Adrenal gland (tissue), 5 donors: ENCODE data around the gene FAM114A1.

Experiments
- POLR2A ChIP-seq, 2 donors: fragments of 450-650 bp; IDR thresholded peaks; one replicate each; pipeline ENCODE4 v1.6.1; 2017; ENCODE audit warnings: antibody characterized with exemption in 2 of 2, mild to moderate bottlenecking in 2 of 2, moderate library complexity in 1 of 2
- TF ChIP-seq, protein P1 (sequence below), 6 experiments: fragments of 450-650 bp in 4 of 6; fragments of 200-600 bp in 2 of 6; sonication (generic) in 1 of 6; IDR thresholded peaks; 1 replicate in 5 of 6; 2 replicates in 1 of 6; pipeline versions ENCODE4 v1.5.1 to v1.8.0; 2016 to 2021; ENCODE audit warnings: antibody characterized with exemption in 6 of 6, mild to moderate bottlenecking in 2 of 6, moderate library complexity in 1 of 6
- donor health status: DM: no; HTN: no; CAD: no.

DNA sequence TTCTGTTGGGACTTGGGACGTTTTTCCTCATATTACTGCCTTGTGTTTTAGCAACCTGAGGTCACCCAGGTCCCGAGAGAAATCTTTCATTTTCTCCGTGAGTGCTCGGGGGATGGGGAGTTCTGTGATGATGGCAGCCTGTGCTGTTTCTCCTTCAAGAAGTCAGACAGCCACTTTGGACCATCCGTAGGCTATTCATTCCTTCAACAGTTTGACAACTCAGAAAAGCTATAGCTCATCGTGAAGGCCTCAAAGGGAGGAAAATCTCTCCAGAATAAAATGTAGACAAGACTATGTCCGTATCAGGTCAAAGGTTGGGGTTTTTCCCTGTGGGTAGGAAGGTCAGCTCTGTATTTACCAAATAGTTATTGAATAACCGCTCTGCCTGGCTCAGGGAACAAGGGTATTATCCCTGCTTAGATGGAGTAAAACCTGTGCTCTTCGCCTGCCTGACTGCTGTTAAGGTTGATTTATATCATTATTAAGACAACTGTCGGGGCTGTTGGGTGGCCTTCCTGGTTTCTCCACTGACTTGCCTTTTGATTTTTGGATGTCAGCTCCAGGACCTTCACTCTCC lies 36.6 kb downstream of the FAM114A1 start:
- TF ChIP-seq, protein P1, sequence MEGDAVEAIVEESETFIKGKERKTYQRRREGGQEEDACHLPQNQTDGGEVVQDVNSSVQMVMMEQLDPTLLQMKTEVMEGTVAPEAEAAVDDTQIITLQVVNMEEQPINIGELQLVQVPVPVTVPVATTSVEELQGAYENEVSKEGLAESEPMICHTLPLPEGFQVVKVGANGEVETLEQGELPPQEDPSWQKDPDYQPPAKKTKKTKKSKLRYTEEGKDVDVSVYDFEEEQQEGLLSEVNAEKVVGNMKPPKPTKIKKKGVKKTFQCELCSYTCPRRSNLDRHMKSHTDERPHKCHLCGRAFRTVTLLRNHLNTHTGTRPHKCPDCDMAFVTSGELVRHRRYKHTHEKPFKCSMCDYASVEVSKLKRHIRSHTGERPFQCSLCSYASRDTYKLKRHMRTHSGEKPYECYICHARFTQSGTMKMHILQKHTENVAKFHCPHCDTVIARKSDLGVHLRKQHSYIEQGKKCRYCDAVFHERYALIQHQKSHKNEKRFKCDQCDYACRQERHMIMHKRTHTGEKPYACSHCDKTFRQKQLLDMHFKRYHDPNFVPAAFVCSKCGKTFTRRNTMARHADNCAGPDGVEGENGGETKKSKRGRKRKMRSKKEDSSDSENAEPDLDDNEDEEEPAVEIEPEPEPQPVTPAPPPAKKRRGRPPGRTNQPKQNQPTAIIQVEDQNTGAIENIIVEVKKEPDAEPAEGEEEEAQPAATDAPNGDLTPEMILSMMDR (IDR thresholded peaks at IDR 0.05) = no peak
- TF ChIP-seq POLR2A (IDR thresholded peaks at IDR 0.05) = no peak
